ENCODE data around the gene TFIP11.
"Not testable (repeated sequence)": the region's sequence is repeated elsewhere in the genome, so short reads cannot be mapped to it uniquely, and the experiment has no call there.

The TFIP11 gene

DNA sequence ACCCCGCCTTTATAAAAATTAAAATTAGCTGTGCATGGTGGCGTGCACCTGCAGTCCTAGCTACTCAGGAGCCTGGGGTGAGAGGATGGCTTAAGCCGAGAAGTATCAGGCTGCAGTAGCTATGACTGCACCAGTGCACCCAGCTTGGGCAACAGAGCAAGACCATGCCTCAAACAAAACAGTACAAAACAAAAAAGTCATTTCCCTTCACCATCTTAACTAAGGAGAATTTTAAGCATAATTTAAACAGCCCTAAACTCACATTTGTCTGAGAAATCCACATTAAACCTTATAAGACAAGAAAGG lies 23.3 kb upstream of the TFIP11 start:
- no peak for DNase-seq (ENCODE audit: low read depth in 2 of 2)
- no peak overlapping the region for H3K4me3 ChIP-seq (replicated peaks in 1 of 2; ENCODE audit: low read depth in 2 of 2, low read length in 2 of 2)
- TF ChIP-seq, protein P1, sequence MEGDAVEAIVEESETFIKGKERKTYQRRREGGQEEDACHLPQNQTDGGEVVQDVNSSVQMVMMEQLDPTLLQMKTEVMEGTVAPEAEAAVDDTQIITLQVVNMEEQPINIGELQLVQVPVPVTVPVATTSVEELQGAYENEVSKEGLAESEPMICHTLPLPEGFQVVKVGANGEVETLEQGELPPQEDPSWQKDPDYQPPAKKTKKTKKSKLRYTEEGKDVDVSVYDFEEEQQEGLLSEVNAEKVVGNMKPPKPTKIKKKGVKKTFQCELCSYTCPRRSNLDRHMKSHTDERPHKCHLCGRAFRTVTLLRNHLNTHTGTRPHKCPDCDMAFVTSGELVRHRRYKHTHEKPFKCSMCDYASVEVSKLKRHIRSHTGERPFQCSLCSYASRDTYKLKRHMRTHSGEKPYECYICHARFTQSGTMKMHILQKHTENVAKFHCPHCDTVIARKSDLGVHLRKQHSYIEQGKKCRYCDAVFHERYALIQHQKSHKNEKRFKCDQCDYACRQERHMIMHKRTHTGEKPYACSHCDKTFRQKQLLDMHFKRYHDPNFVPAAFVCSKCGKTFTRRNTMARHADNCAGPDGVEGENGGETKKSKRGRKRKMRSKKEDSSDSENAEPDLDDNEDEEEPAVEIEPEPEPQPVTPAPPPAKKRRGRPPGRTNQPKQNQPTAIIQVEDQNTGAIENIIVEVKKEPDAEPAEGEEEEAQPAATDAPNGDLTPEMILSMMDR (IDR thresholded peaks at IDR 0.05; ENCODE audit: low read depth, low read length), result no peak

DNA sequence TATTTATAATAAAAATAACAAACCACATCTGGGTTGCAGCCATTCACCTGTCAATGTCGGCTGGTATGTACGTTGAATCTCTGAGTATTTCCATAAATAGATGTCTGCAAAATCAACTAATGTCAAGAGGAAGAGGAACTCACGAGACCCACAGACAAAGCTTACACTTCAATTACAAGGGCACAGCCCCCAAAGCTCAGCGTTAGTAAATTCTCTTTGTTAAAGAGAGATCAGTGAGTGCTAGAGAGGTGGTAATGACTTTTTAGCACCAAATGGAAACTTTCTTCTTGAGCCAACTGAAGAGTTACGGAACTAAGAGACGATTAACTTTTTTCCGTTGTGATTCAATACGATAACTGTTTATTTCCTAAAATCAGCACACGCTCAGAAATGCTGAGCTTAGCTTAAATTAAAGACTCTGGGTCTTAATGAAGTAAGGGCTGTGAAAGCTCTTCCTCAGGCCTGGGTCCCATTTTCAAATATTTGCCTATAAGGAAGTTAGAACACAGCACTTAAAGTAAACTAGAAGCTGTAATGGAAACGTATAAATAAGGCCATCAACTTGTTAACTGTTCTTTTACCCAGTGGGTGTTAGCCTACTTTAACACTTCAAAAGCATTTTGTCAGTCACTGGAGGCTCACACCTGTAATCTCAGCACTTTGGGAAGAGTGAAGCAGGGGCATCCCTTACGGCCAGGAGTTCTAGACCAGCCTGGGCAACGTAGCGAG lies 22.8 kb upstream of the TFIP11 start:
- TF ChIP-seq, protein P1 (IDR thresholded peaks at IDR 0.05; ENCODE audit: low read depth, low read length), result no peak
- H3K4me3 ChIP-seq (replicated peaks in 1 of 2; ENCODE audit: low read depth in 2 of 2, low read length in 2 of 2), result no peak overlapping the region
- DNase-seq (ENCODE audit: low read depth in 2 of 2), result no peak

DNA sequence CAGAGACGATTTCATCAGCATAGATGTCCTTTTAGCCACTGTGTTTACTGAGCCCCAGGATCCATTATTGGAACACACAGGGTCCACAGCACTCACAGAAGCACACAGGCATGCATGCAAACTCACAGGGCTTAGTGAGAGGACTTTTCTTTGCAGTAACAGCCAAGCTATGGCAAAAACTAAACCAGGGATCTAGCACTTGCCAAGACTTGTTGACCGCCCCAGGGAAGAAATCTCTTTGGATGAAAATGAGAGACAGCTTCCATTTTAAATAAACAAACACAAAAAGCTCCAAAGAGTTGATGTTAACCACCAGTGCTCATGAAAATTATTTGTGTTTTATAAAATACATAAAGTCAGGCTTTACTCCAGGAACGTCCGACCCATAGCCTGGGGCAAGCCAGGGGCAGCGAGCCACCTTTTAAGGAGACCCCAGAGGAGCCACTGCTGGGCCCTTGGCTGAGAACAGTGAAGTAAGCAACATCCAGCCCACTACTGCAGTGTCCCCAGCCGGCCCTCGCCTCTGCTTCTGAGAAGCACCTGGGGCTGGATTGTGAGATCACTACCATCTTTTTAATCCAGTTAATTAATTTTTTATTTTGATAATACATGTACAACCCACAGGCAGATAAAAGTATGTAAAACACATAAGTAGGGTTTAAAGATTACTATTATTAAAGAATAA lies 22.0 kb upstream of the TFIP11 start:
- no peak overlapping the region for H3K4me3 ChIP-seq (replicated peaks in 1 of 2; ENCODE audit: low read depth in 2 of 2, low read length in 2 of 2)
- no peak for DNase-seq (ENCODE audit: low read depth in 2 of 2)

DNA sequence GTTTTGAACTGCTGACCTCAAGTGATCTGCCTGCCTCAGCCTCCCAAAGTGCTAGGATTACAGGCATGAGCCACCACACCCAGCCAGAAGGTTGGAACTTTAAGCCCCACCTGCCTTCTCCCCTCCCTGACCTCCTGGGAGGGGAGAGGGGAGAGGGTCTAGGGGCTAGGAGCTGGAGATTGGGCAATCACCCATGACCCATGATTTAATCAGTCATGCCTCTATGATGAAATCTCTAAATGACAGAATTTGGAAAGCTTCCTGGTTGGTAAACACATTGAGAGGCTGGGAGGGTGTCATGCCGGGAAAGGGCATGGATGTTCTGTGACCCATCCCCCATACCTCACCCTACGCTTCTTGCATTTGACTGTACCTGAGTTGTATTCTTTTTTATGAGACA lies 17.1 kb upstream of the TFIP11 start:
- H3K4me3 ChIP-seq (replicated peaks in 1 of 2; ENCODE audit: low read depth in 2 of 2, low read length in 2 of 2), result no peak overlapping the region
- TF ChIP-seq, protein P1 (IDR thresholded peaks at IDR 0.05; ENCODE audit: low read depth, low read length), result no peak
- DNase-seq (ENCODE audit: low read depth in 2 of 2), result peak; percentile 39 to 42

More for the DNA sequence above, 22.0 kb upstream of the TFIP11 start:
- TF ChIP-seq, protein P1 (IDR thresholded peaks at IDR 0.05; ENCODE audit: low read depth, low read length), result no peak

DNA sequence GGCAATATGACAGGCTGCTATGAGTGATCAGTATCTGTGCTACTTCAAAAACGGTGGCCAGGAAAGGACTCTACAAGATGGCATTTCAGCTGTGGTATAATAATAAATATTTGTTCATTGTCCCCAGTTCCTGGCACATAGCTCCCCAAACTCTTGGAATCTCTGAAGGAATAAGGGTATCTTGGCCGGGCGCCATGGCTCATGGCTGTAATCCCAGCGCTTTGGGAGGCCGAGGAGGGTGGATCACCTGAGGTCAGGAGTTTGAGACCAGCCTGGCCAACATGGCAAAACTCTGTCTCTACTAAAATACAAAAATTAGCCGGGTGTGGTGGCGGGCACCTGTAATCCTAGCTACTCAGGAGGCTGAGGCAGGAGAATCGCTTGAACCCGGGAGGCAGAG lies 16.2 kb upstream of the TFIP11 start:
- H3K4me3 ChIP-seq (replicated peaks in 1 of 2; ENCODE audit: low read depth in 2 of 2, low read length in 2 of 2); DNase-seq (ENCODE audit: low read depth in 2 of 2): not testable (repeated sequence)

DNA sequence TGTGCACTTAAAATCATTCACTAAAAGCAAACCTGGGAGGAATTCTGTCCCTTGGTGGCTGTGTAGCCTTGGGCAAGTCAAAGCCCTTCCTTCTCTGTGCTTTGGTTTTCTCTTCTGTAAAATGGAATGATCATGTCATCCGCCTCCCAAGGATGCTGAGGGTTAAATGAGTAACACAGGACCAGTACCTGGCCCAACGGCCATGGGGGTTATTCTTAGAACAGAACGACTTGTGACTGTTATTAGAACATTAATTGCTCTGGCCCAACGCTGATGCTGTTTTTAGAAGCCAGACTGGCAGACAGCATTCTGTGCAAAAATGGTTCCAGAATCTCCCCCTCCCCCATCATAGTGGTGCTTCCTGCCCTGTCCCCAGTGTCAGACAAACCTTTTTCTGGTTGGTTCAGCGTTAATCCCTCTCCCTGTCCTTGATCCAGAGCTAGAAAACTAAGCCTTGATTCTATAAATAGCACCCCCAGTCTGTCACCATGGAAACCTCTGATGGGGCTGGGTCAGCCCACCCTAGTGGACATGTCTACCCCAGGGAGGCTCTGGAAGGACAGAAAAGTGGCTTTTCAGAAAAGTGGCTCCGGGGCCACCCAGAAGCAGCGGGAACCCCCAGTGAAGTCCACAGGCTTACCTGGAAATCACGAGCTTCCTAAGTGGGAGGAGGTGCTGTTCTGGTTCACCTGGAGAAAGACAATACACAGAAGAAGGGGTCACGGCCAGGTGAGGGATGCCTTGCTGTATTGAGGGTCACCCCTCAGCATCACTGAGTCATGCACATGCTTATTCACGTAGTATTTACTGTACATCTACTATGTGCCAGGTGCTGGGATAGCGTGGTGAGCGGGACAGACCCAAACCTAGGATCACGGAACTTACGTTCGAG lies 15.5 kb upstream of the TFIP11 start:
- no peak for DNase-seq (ENCODE audit: low read depth in 2 of 2)
- no peak overlapping the region for H3K4me3 ChIP-seq (replicated peaks in 1 of 2; ENCODE audit: low read depth in 2 of 2, low read length in 2 of 2)
- TF ChIP-seq, protein P1 (IDR thresholded peaks at IDR 0.05; ENCODE audit: low read depth, low read length), result no peak

DNA sequence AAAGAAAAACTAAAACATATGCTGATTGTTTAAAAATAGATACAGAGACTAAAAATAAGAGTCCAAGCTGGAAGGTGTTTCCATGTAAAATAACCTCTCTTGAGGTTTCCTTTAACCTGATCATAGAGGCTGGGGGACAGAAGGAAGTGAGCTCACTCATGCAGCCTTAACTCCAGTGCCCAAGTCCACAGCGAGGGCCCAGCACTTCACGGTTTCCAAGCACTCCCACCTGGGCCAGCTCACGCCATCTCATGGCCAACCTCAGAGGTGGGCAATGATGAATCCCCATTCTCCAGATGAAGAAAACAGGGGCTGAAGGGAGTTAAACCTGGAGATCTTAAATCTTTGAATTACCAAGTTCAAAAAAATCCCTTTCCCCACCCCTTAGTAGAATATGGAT lies 14.9 kb upstream of the TFIP11 start:
- TF ChIP-seq, protein P1 (IDR thresholded peaks at IDR 0.05; ENCODE audit: low read depth, low read length), result no peak
- DNase-seq (ENCODE audit: low read depth in 2 of 2), result no peak
- H3K4me3 ChIP-seq (replicated peaks in 1 of 2; ENCODE audit: low read depth in 2 of 2, low read length in 2 of 2), result no peak overlapping the region

All from cardiac fibroblast (primary cell).